Uterus (tissue), 4 donors: ENCODE data around the gene LRRC4C. TPM values are rescaled to one million over a fixed set of nuclear protein-coding genes. Genes with fewer than 3 reads are reported as not detected.

Experiments
- DNase-seq, 2 donors: peaks; one replicate each; pipeline ENCODE4 v3.0.0-alpha.2; 2019 to 2020
- H3K27ac ChIP-seq, 2 donors: fragments of 200-600 bp; sonication (generic); 1 replicate in 1 of 2; 2 replicates in 1 of 2; pipeline ENCODE4 v1.5.1; 2016 to 2018
- H3K27me3 ChIP-seq, 2 donors: fragments of 200-600 bp; sonication (generic); one replicate each; pipeline ENCODE4 v1.5.1; 2018 to 2019; ENCODE audit warnings: control low read depth in 1 of 2
- H3K36me3 ChIP-seq, 2 donors: fragments of 200-600 bp; sonication (generic); one replicate each; pipeline ENCODE4 v1.5.1; 2019; ENCODE audit warnings: control low read depth in 1 of 2
- H3K4me1 ChIP-seq, 2 donors: fragments of 200-600 bp; sonication (generic); one replicate each; pipeline ENCODE4 v1.5.1; 2018 to 2019; ENCODE audit warnings: control low read depth in 1 of 2
- H3K4me3 ChIP-seq, 2 donors: fragments of 200-600 bp; sonication (generic); 1 replicate in 1 of 2; 2 replicates in 1 of 2; pipeline ENCODE4 v1.5.1; 2018 to 2019; ENCODE audit warnings: mild to moderate bottlenecking in 1 of 2
- H3K9me3 ChIP-seq, 2 donors: fragments of 200-600 bp; sonication (generic); one replicate each; pipeline ENCODE4 v1.5.1; 2019; ENCODE audit warnings: control low read depth in 1 of 2
- CTCF ChIP-seq, 4 experiments: fragments of 200-600 bp in 2 of 4; fragments of 450-650 bp in 2 of 4; sonication (generic) in 2 of 4; IDR thresholded peaks; one replicate each; pipeline ENCODE4 v1.5.1; 2016 to 2019; ENCODE audit warnings: antibody characterized with exemption in 4 of 4, mild to moderate bottlenecking in 2 of 4, moderate library complexity in 1 of 4
- POLR2A ChIP-seq, 2 donors: fragments of 450-650 bp; IDR thresholded peaks; one replicate each; pipeline ENCODE4 v1.6.1; 2016; ENCODE audit warnings: antibody characterized with exemption in 2 of 2, mild to moderate bottlenecking in 1 of 2, moderate library complexity in 1 of 2
- intact Hi-C: fragments of 100-400 bp; cut with DNase I; formaldehyde crosslinking; loops from one replicate; pipeline ENCODE4 v1.15.1; 2023; ENCODE audit warnings: low total_unique reads
- total RNA-seq, 4 donors: library from RNA; depleted of rRNA in 3 of 4; stranded (reverse); fragments of >200 nt in 3 of 4; gene quantifications; one replicate each; pipeline versions ENCODE4 v1.1.0 to v1.2.4, GENCODE V29; 2014 to 2023
- donor health status: DM: yes; HTN: yes; CAD: no.

The LRRC4C gene
- total RNA-seq, 4 donors from 2014 or later: 1.5 to 16.9 (median 2.1) TPM; not detected in 1

- intact Hi-C loops: no loop called here
- H3K27me3 ChIP-seq: no peaks in the 10 kb centered on the region
- H3K36me3 ChIP-seq: no peaks in the 10 kb centered on the region
- TF ChIP-seq CTCF (IDR thresholded peaks at IDR 0.05): no peak
- no peak for TF ChIP-seq POLR2A (IDR thresholded peaks at IDR 0.05)
- no peak overlapping the region for H3K27ac ChIP-seq
- H3K4me3 ChIP-seq: no peak overlapping the region
- no peaks in the 10 kb centered on the region for H3K9me3 ChIP-seq
- H3K4me1 ChIP-seq: no peaks in the 10 kb centered on the region
- no peak for DNase-seq
Observed at GRCh38 chr11:40100781-40101180, 1358.7 kb downstream of the LRRC4C start.

- intact Hi-C loops: no loop called here
- no peaks in the 10 kb centered on the region for H3K4me1 ChIP-seq
- H3K9me3 ChIP-seq: no peaks in the 10 kb centered on the region
- H3K4me3 ChIP-seq: no peak overlapping the region
- no peaks in the 10 kb centered on the region for H3K36me3 ChIP-seq
- no peak for DNase-seq
- no peak overlapping the region for H3K27ac ChIP-seq
- TF ChIP-seq CTCF (IDR thresholded peaks at IDR 0.05) (no peak), POLR2A (IDR thresholded peaks at IDR 0.05) (no peak)
- H3K27me3 ChIP-seq: no peaks in the 10 kb centered on the region
Observed at GRCh38 chr11:40100162-40100553, 1359.3 kb downstream of the LRRC4C start.

GRCh38 chr11:40099426-40100161 is 1359.9 kb downstream of the LRRC4C start:
- H3K4me3 ChIP-seq: no peak overlapping the region
- H3K9me3 ChIP-seq: no peaks in the 10 kb centered on the region
- H3K4me1 ChIP-seq: no peaks in the 10 kb centered on the region
- H3K27me3 ChIP-seq: no peaks in the 10 kb centered on the region
- H3K36me3 ChIP-seq: no peaks in the 10 kb centered on the region
- DNase-seq: no peak
- H3K27ac ChIP-seq: no peak overlapping the region
- intact Hi-C loops: no loop called here
- TF ChIP-seq CTCF (IDR thresholded peaks at IDR 0.05) (no peak), POLR2A (IDR thresholded peaks at IDR 0.05) (no peak)

- no peak overlapping the region for H3K4me3 ChIP-seq
- no peaks in the 10 kb centered on the region for H3K36me3 ChIP-seq
- DNase-seq: no peak
- TF ChIP-seq POLR2A (IDR thresholded peaks at IDR 0.05): no peak
- TF ChIP-seq CTCF (IDR thresholded peaks at IDR 0.05): no peak
- no peaks in the 10 kb centered on the region for H3K27me3 ChIP-seq
- no peaks in the 10 kb centered on the region for H3K9me3 ChIP-seq
- no peaks in the 10 kb centered on the region for H3K4me1 ChIP-seq
- no peak overlapping the region for H3K27ac ChIP-seq
- intact Hi-C loops: no loop called here
Observed at GRCh38 chr11:40095446-40095845, 1364.0 kb downstream of the LRRC4C start.

GRCh38 chr11:40094954-40095353 is 1364.5 kb downstream of the LRRC4C start:
- H3K4me3 ChIP-seq: no peak overlapping the region
- no peaks in the 10 kb centered on the region for H3K9me3 ChIP-seq
- DNase-seq: no peak
- no peaks in the 10 kb centered on the region for H3K36me3 ChIP-seq
- TF ChIP-seq CTCF (IDR thresholded peaks at IDR 0.05) (no peak), POLR2A (IDR thresholded peaks at IDR 0.05) (no peak)
- intact Hi-C loops: no loop called here
- H3K27ac ChIP-seq: no peak overlapping the region
- no peaks in the 10 kb centered on the region for H3K4me1 ChIP-seq
- H3K27me3 ChIP-seq: no peaks in the 10 kb centered on the region
